ENCODE results near the gene RHBDL1.
"Not testable (repeated sequence)": the region's sequence is repeated elsewhere in the genome, so short reads cannot be mapped to it uniquely, and the experiment has no call there.

RHBDL1 gene

DNA sequence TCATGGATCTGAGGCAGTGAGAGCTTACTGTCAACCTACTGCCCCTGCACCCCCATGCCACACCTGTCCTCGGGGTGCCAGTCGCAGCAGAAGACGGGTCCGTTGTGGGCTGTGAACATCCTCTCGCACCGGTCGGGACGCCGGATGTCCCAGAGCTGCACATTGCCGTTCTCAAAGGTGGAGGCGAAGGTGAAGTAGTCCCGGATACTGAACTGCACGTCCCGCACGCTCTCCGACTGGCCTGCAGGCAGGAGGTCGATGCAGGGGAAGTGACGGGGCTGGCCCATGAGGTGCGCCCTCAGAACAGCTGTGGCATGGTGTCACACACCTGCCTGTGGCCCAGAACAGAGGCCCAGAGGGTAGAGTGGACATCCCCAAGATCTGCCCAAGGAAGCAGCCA lies 12.0 kb downstream of the RHBDL1 start:
- Histone ChIP-seq H3K79me2 (ENCODE audit: insufficient read depth, low read length) (peaks cover 8% of the 10 kb centered on the region; the same call in 1 of the 2 replicates), H3K9ac (ENCODE audit: low read length) (no peak overlapping the region), H3K9me3 (ENCODE audit: insufficient read depth, low read length) (no peaks in the 10 kb centered on the region), H3K4me2 (ENCODE audit: low read depth, low read length, poor library complexity, severe bottlenecking) (no peak overlapping the region), H3F3A (ENCODE audit: insufficient read depth) (0 out of 2 replicates have a peak, but pooled peaks cover under 1% of the 10 kb centered on the region), H4K20me1 (ENCODE audit: low read depth, low read length) (no peaks in the 10 kb centered on the region), H3K27me3 (ENCODE audit: low read length) (no peaks in the 10 kb centered on the region), H3K4me3 (ENCODE audit: insufficient read depth, low read length, poor library complexity, severe bottlenecking) (no peak overlapping the region), H3K36me3 (ENCODE audit: low read length) (no peaks in the 10 kb centered on the region), H3K27ac (ENCODE audit: low read depth, low read length) (no peak overlapping the region), H2AFZ (ENCODE audit: low read depth, low read length, severe bottlenecking) (no peak overlapping the region), H3K9me2 (replicated peaks; ENCODE audit: insufficient read depth, low read length) (no peaks in the 10 kb centered on the region)
- TF ChIP-seq EZH2phosphoT487 (conservative IDR thresholded peaks at IDR 0.05; ENCODE audit: low read length), result no peak
- TF ChIP-seq CTCF (IDR thresholded peaks at IDR 0.05; ENCODE audit: insufficient read depth, low read length, poor library complexity, severe bottlenecking), result no peak

GRCh38 chr16:689175-689897 lies 13.9 kb downstream of the RHBDL1 start:
- peak overlapping the region; percentile 54; the same call in 1 of the 2 replicates for H3K27ac ChIP-seq (ENCODE audit: low read depth, low read length)
- no peak for TF ChIP-seq EZH2phosphoT487 (conservative IDR thresholded peaks at IDR 0.05; ENCODE audit: low read length)
- TF ChIP-seq CTCF (IDR thresholded peaks at IDR 0.05; ENCODE audit: insufficient read depth, low read length, poor library complexity, severe bottlenecking), result no peak
- no peaks in the 10 kb centered on the region for H3K79me2 ChIP-seq (ENCODE audit: insufficient read depth, low read length)
- H4K20me1 ChIP-seq (ENCODE audit: low read depth, low read length), result no peaks in the 10 kb centered on the region
- no peak overlapping the region for H2AFZ ChIP-seq (ENCODE audit: low read depth, low read length, severe bottlenecking)
- no peaks in the 10 kb centered on the region for H3K9me2 ChIP-seq (replicated peaks; ENCODE audit: insufficient read depth, low read length)
- no peaks in the 10 kb centered on the region for H3K36me3 ChIP-seq (ENCODE audit: low read length)
- peak overlapping the region; percentile 97 for H3K4me2 ChIP-seq (ENCODE audit: low read depth, low read length, poor library complexity, severe bottlenecking)
- H3K9me3 ChIP-seq (ENCODE audit: insufficient read depth, low read length), result no peaks in the 10 kb centered on the region
- peak overlapping the region; percentile 98 for H3K4me3 ChIP-seq (ENCODE audit: insufficient read depth, low read length, poor library complexity, severe bottlenecking)
- no peaks in the 10 kb centered on the region for H3K27me3 ChIP-seq (ENCODE audit: low read length)
- H3K9ac ChIP-seq (ENCODE audit: low read length), result peak overlapping the region; percentile 95
- H3F3A ChIP-seq (ENCODE audit: insufficient read depth), result 0 out of 2 replicates have a peak, but pooled peaks cover 3% of the 10 kb centered on the region

DNA sequence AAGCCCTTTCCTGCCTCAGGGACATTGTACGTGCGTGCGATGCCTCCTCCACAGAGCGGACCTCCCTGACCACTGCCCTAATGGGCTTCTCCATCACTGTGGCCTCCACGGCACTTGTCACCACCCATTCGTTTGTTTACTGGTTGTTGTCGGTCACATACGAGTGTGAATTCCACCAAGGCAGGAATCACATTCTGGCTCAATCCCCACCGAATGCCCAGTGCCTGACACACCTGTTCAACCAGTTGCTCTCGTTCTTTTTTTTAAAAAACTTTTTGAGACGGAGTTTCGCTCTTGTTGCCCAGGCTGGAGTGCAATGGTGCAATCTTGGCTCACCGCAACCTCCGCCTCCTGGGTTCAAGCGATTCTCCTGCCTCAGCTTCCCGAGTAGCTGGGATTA lies 15.8 kb downstream of the RHBDL1 start:
- not testable (repeated sequence) for H3F3A ChIP-seq (ENCODE audit: insufficient read depth); H3K27me3 ChIP-seq (ENCODE audit: low read length); H3K4me2 ChIP-seq (ENCODE audit: low read depth, low read length, poor library complexity, severe bottlenecking); H3K27ac ChIP-seq (ENCODE audit: low read depth, low read length); H4K20me1 ChIP-seq (ENCODE audit: low read depth, low read length); H3K4me3 ChIP-seq (ENCODE audit: insufficient read depth, low read length, poor library complexity, severe bottlenecking); H3K79me2 ChIP-seq (ENCODE audit: insufficient read depth, low read length); H3K9me3 ChIP-seq (ENCODE audit: insufficient read depth, low read length); H3K9me2 ChIP-seq (replicated peaks; ENCODE audit: insufficient read depth, low read length); H3K9ac ChIP-seq (ENCODE audit: low read length); H3K36me3 ChIP-seq (ENCODE audit: low read length); H2AFZ ChIP-seq (ENCODE audit: low read depth, low read length, severe bottlenecking)

GRCh38 chr16:692356-693108 lies 17.1 kb downstream of the RHBDL1 start:
- no peak overlapping the region for H3K4me3 ChIP-seq (ENCODE audit: insufficient read depth, low read length, poor library complexity, severe bottlenecking)
- no peaks in the 10 kb centered on the region for H4K20me1 ChIP-seq (ENCODE audit: low read depth, low read length)
- H3K9me2 ChIP-seq (replicated peaks; ENCODE audit: insufficient read depth, low read length), result no peaks in the 10 kb centered on the region
- no peak overlapping the region for H2AFZ ChIP-seq (ENCODE audit: low read depth, low read length, severe bottlenecking)
- 0 out of 2 replicates have a peak, but pooled peaks cover 3% of the 10 kb centered on the region for H3F3A ChIP-seq (ENCODE audit: insufficient read depth)
- no peak overlapping the region for H3K9ac ChIP-seq (ENCODE audit: low read length)
- no peak overlapping the region for H3K4me2 ChIP-seq (ENCODE audit: low read depth, low read length, poor library complexity, severe bottlenecking)
- no peaks in the 10 kb centered on the region for H3K27me3 ChIP-seq (ENCODE audit: low read length)
- no peaks in the 10 kb centered on the region for H3K79me2 ChIP-seq (ENCODE audit: insufficient read depth, low read length)
- TF ChIP-seq EZH2phosphoT487 (conservative IDR thresholded peaks at IDR 0.05; ENCODE audit: low read length) (no peak), CTCF (IDR thresholded peaks at IDR 0.05; ENCODE audit: insufficient read depth, low read length, poor library complexity, severe bottlenecking) (no peak)
- no peaks in the 10 kb centered on the region for H3K9me3 ChIP-seq (ENCODE audit: insufficient read depth, low read length)
- H3K27ac ChIP-seq (ENCODE audit: low read depth, low read length), result no peak overlapping the region
- H3K36me3 ChIP-seq (ENCODE audit: low read length), result no peaks in the 10 kb centered on the region

Measured in SU-DHL-6 (cell line).